HepG2 (cell line): ENCODE data around the gene TIAM2. TPM values are rescaled to one million over a fixed set of nuclear protein-coding genes. Genes with fewer than 3 reads are reported as not detected.

Experiments
- ATAC-seq: fragments of 200-7000 bp; cut with Tn5 transposase; 3 replicates; pipeline ENCODE4 v1.9.1; 2020; ENCODE audit warnings: mild to moderate bottlenecking, moderate library complexity
- BruUV-seq: library from RNA; stranded (reverse); fragments of 400-500 nt; replicated peaks from 2 replicates; lab custom pipeline; 2021; lab: Mats Ljungman, UMichigan
- CTCF ChIA-PET: fragments of 300-600 bp; formaldehyde crosslinking; extraction: SDS; loops from one replicate; lab custom pipeline; 2021; ENCODE audit warnings: low total read pairs, inconsistent platforms, low intra/inter-chr PET ratio; lab: Yijun Ruan, JAX
- POLR2A ChIA-PET: fragments of 350-600 bp; sonication (Branson Sonifier 250); formaldehyde crosslinking; loops from one replicate; lab custom pipeline; 2020; ENCODE audit warnings: antibody characterized with exemption, inconsistent platforms; lab: Yijun Ruan, JAX
- DNase-seq: peaks from one replicate; pipeline ENCODE4 v3.0.0-alpha.2; 2015; ENCODE audit warnings: low spot score
- FAIRE-seq: peaks from 3 replicates; lab custom pipeline; 2011; peaks lifted over from hg19 to GRCh38; lab: Jason Lieb, UNC
- H2AFZ ChIP-seq: one replicate; pipeline ENCODE4 v1.6.1; 2011; ENCODE audit warnings: low read length, inconsistent platforms
- H3K27ac ChIP-seq: fragments of 300-600 bp; 3 replicates; pipeline ENCODE4 v1.8.0; 2011; ENCODE audit warnings: mixed run types, mild to moderate bottlenecking, mixed read lengths, low read length, inconsistent platforms; ENCODE audit not compliant: insufficient read depth; ENCODE audit errors: extremely low read length
- H3K27me3 ChIP-seq, 2 experiments: fragments of 200-600 bp in 1 of 2; 2 replicates in 1 of 2; 3 replicates in 1 of 2; pipeline versions ENCODE4 v1.6.0 to v1.8.0; 2011; ENCODE audit warnings: low read length in 2 of 2, mild to moderate bottlenecking in 2 of 2, moderate library complexity in 2 of 2, inconsistent platforms in 1 of 2; ENCODE audit not compliant: insufficient read depth in 2 of 2, control insufficient read depth in 1 of 2
- H3K36me3 ChIP-seq, 2 experiments: fragments of 200-600 bp in 1 of 2; replicated peaks in 1 of 2; 2 replicates in 1 of 2; 3 replicates in 1 of 2; pipeline versions ENCODE4 v1.5.1 to v1.8.0; 2011; ENCODE audit warnings: low read length in 2 of 2, inconsistent platforms in 1 of 2; ENCODE audit not compliant: insufficient read depth in 2 of 2, control insufficient read depth in 1 of 2
- H3K4me1 ChIP-seq: 2 replicates; pipeline ENCODE4 v1.5.1; 2012; ENCODE audit warnings: low read length, inconsistent platforms; ENCODE audit not compliant: insufficient read depth
- H3K4me2 ChIP-seq: 2 replicates; pipeline ENCODE4 v1.6.0; 2011; ENCODE audit warnings: low read depth, low read length, inconsistent platforms
- H3K4me3 ChIP-seq, 3 experiments: fragments of 200-600 bp in 1 of 3; sonication (generic), shearing (Covaris generic) in 1 of 3; replicated peaks in 1 of 3; 2 replicates each; pipeline ENCODE4 v1.5.1; 2011 to 2016; ENCODE audit warnings: low read length in 3 of 3, inconsistent platforms in 2 of 3, low read depth in 2 of 3, mild to moderate bottlenecking in 2 of 3, control low read depth in 1 of 3, mixed read lengths in 1 of 3; ENCODE audit not compliant: insufficient read depth in 1 of 3
- H3K79me2 ChIP-seq: one replicate; pipeline ENCODE4 v1.6.1; 2011; ENCODE audit warnings: low read length, inconsistent platforms; ENCODE audit not compliant: insufficient read depth
- H3K9ac ChIP-seq: 2 replicates; pipeline ENCODE4 v1.6.0; 2011; ENCODE audit warnings: mild to moderate bottlenecking, low read depth, low read length, inconsistent platforms; ENCODE audit not compliant: insufficient read depth
- H3K9me3 ChIP-seq: 2 replicates; pipeline ENCODE4 v1.5.1; 2012; ENCODE audit warnings: mild to moderate bottlenecking, low read length
- H4K20me1 ChIP-seq: 2 replicates; pipeline ENCODE4 v1.6.0; 2011; ENCODE audit warnings: inconsistent platforms, mild to moderate bottlenecking, low read length, moderate library complexity; ENCODE audit not compliant: insufficient read depth
- CBX2 ChIP-seq, 2 experiments: fragments of 200-600 bp in 1 of 2; sonication (generic); formaldehyde crosslinking in 1 of 2; IDR thresholded peaks; 2 replicates each; pipeline versions ENCODE4 v1.7.0 to v1.8.1; 2018 to 2022; ENCODE audit warnings: low read depth in 2 of 2, low read length in 1 of 2, mild to moderate bottlenecking in 1 of 2, missing genetic modification reagents in 1 of 2
- FOXA1 ChIP-seq, 2 experiments: fragments of 450-650 bp in 1 of 2; sonication (generic) in 1 of 2; formaldehyde crosslinking in 1 of 2; IDR thresholded peaks; 2 replicates each; pipeline versions ENCODE4 v1.4.0 to v1.6.1; 2016 to 2020; ENCODE audit warnings: missing genetic modification reagents in 1 of 2
- LRRFIP1 ChIP-seq: sonication (generic); formaldehyde crosslinking; conservative IDR thresholded peaks from 2 replicates; pipeline ENCODE4 v1.4.0; 2020; ENCODE audit warnings: missing genetic modification reagents
- MLXIP ChIP-seq: sonication (generic); formaldehyde crosslinking; IDR thresholded peaks from 2 replicates; pipeline ENCODE4 v1.9.0; 2021; ENCODE audit warnings: missing genetic modification reagents, borderline replicate concordance
- MYPOP ChIP-seq: sonication (generic); formaldehyde crosslinking; IDR thresholded peaks from 2 replicates; pipeline ENCODE4 v1.8.1; 2023; ENCODE audit warnings: mild to moderate bottlenecking, moderate library complexity, missing genetic modification reagents
- NCOA1 ChIP-seq: sonication (generic); formaldehyde crosslinking; IDR thresholded peaks from 2 replicates; pipeline ENCODE4 v1.9.0; 2021; ENCODE audit warnings: missing genetic modification reagents
- NCOR1 ChIP-seq: fragments of 200-600 bp; sonication (generic); IDR thresholded peaks from 2 replicates; pipeline ENCODE4 v1.7.0; 2017; ENCODE audit warnings: antibody characterized with exemption, low read length, borderline replicate concordance
- PBX3 ChIP-seq: sonication (generic); formaldehyde crosslinking; IDR thresholded peaks from 2 replicates; pipeline ENCODE4 v1.8.1; 2023; ENCODE audit warnings: missing genetic modification reagents, inconsistent platforms, borderline replicate concordance
- POLR2G ChIP-seq: fragments of 200-400 bp; formaldehyde crosslinking; IDR thresholded peaks from 2 replicates; pipeline ENCODE4 v1.6.1; 2018; ENCODE audit warnings: mild to moderate bottlenecking, low read depth, low read length, moderate library complexity
- RBAK ChIP-seq: sonication (generic); formaldehyde crosslinking; IDR thresholded peaks from 2 replicates; pipeline ENCODE4 v1.5.1; 2020; ENCODE audit warnings: mild to moderate bottlenecking, missing genetic modification reagents
- RBM22 ChIP-seq: fragments of 200-400 bp; formaldehyde crosslinking; optimal IDR thresholded peaks from 2 replicates; pipeline ENCODE3; 2017; ENCODE audit warnings: mild to moderate bottlenecking, low read length, moderate library complexity
- ZNF30 ChIP-seq: sonication (generic); formaldehyde crosslinking; IDR thresholded peaks from 2 replicates; pipeline ENCODE4 v1.5.0; 2020; ENCODE audit warnings: mild to moderate bottlenecking, missing genetic modification reagents
- ZNF317 ChIP-seq: sonication (generic); formaldehyde crosslinking; IDR thresholded peaks from 2 replicates; pipeline ENCODE4 v1.5.0; 2020; ENCODE audit warnings: mild to moderate bottlenecking, missing genetic modification reagents
- ZNF354B ChIP-seq: sonication (generic); formaldehyde crosslinking; IDR thresholded peaks from 2 replicates; pipeline ENCODE4 v1.8.0; 2022; ENCODE audit warnings: mild to moderate bottlenecking, missing genetic modification reagents
- ZNF605 ChIP-seq: sonication (generic); formaldehyde crosslinking; IDR thresholded peaks from 2 replicates; pipeline ENCODE4 v1.8.0; 2022; ENCODE audit warnings: mild to moderate bottlenecking, missing genetic modification reagents
- WGBS: methylation state at CpG from one replicate; pipeline ENCODE4 v1.1.6; 2017; ENCODE audit warnings: low lambda C conversion rate; 5-methylcytosine and 5-hydroxymethylcytosine counted together
- in situ Hi-C: cut with HindIII; loops from 2 replicates; pipeline ENCODE4 v1.10.0; 2017; ENCODE audit warnings: low pct_unique_long_range_greater_than_20kb; ENCODE audit not compliant: extremely low pct_ligation_motif_present
- intact Hi-C: fragments of 100-400 bp; cut with micrococcal nuclease; formaldehyde crosslinking; loops from one replicate; pipeline ENCODE4 v1.10.0; 2022; ENCODE audit not compliant: unreplicated experiment
- polyA plus RNA-seq, 8 experiments: library from polyadenylated mRNA; depleted of rRNA in 3 of 8; stranded (reverse) in 7 of 8; unstranded in 1 of 8; fragments of >200 nt; fragmentation: Illumina TruSeq in 4 of 8; extraction: Trizol in 4 of 8; gene quantifications; 2 replicates each; pipeline versions ENCODE4 v1.2.1 to v1.2.3, GENCODE V29; 2011 to 2016; ENCODE audit warnings: low read depth in 4 of 8, missing spikeins in 1 of 8, mixed read lengths in 1 of 8; ENCODE audit not compliant: insufficient read depth in 1 of 8
- total RNA-seq, 5 experiments: library from RNA; depleted of rRNA; stranded (reverse); fragments of >200 nt; fragmentation: Illumina TruSeq; extraction: Trizol; gene quantifications; 2 replicates each; pipeline ENCODE4 v1.2.3, GENCODE V29; 2016; ENCODE audit warnings: low read depth in 1 of 5

The TIAM2 gene
- total and polyA plus RNA-seq, 2 of the 13 experiments (the other 11 are each of a cell fraction or from before 2014, with no cell fraction given): 4.1 to 4.5 TPM

GRCh38 chr6:155115893-155116570, 120.9 kb downstream of the TIAM2 start (continued):
- TF ChIP-seq MYPOP (no peak), ZNF30 (CRISPR knock-in tag) (no peak), LRRFIP1 (CRISPR knock-in tag) (no peak), PBX3 (CRISPR knock-in tag) (no peak)
- TF ChIP-seq, all 625 proteins: peak for 0

GRCh38 chr6:155116571-155116910, 121.4 kb downstream of the TIAM2 start:
- ChIA-PET POLR2A (no interaction called here), CTCF (no interaction called here)
- no peak overlapping the region for H3K4me3 ChIP-seq
- no peaks in the 10 kb centered on the region for H3K27me3 ChIP-seq
- intact Hi-C loops (no loop called here), in situ Hi-C loops (no loop called here)
- H2AFZ ChIP-seq: no peak overlapping the region
- H3K27ac ChIP-seq: no peak overlapping the region
- no peaks in the 10 kb centered on the region for H3K4me1 ChIP-seq
- DNase-seq: no peak
- FAIRE-seq: no peak
- H3K9me3 ChIP-seq: no peaks in the 10 kb centered on the region
- BruUV-seq: no TSS peak
- no peak overlapping the region for H3K9ac ChIP-seq
- 49% methylated on average over 5 of the region's 5 CpGs for whole genome bisulfite sequencing
- TF ChIP-seq RBM22 (no peak), ZNF317 (CRISPR knock-in tag) (no peak), NCOR1 (no peak), CBX2 (IDR thresholded peaks at IDR 0.05; ENCODE audit: low read depth, low read length) (no peak), CBX2 (CRISPR knock-in tag; IDR thresholded peaks at IDR 0.05; ENCODE audit: low read depth) (no peak), NCOA1 (CRISPR knock-in tag) (no peak), ZNF354B (CRISPR knock-in tag) (no peak), POLR2G (no peak), ZNF605 (CRISPR knock-in tag) (no peak), MLXIP (CRISPR knock-in tag) (no peak), FOXA1 (IDR thresholded peaks at IDR 0.05) (no peak), FOXA1 (CRISPR knock-in tag; IDR thresholded peaks at IDR 0.05) (no peak), RBAK (CRISPR knock-in tag) (no peak)
- no peaks in the 10 kb centered on the region for H4K20me1 ChIP-seq
- H3K4me2 ChIP-seq: no peak overlapping the region
- ATAC-seq: no peak
- H3K36me3 ChIP-seq: no peaks in the 10 kb centered on the region
- H3K79me2 ChIP-seq: no peaks in the 10 kb centered on the region
